ENCODE measurements around the gene TM4SF18. TPM values are rescaled to one million over a fixed set of nuclear protein-coding genes. Genes with fewer than 3 reads are reported as not detected.

Gene TM4SF18
- total and polyA plus RNA-seq, 11 donors, result 4.5 to 19.9 (median 8.9) TPM

- peaks cover 0 to 15% (median 3%) of the 10 kb centered on the region in 12 donors for H3K4me1 ChIP-seq
- no peak overlapping the region for H3K4me3 ChIP-seq
- no peaks in the 10 kb centered on the region for H3K9me3 ChIP-seq
- no peaks in the 10 kb centered on the region for H3K27me3 ChIP-seq
- no peak for DNase-seq
- TF ChIP-seq CTCF (IDR thresholded peaks at IDR 0.05) (no peak), POLR2A (IDR thresholded peaks at IDR 0.05) (no peak)
- H3K36me3 ChIP-seq, result no peaks in the 10 kb centered on the region
- 52 to 58% (median 57%) methylated on average over 3 of the region's 3 CpGs for WGBS, 4 donors
- peak in 3 of 4 donors; percentile 15 to 51 (median 45) for ATAC-seq
- H3K27ac ChIP-seq, result peak overlapping the region in 9 of 12 donors; percentile 5 to 66 (median 32)
- intact Hi-C loops (cut with DNase I), result loop anchor here in 8 of 10 donors (2.0 to 10.0 kb wide), 11 partner anchors 47 to 419 kb away; partner anchors contain the start of genes CPA3 (in 2 of the 8) and TM4SF4 (in 1 of the 8)
These were observed 59.2 kb downstream of the TM4SF18 start for GRCh38 chr3:149274220-149274619.

- ATAC-seq (peak; percentile 71 to 91 (median 82)), DNase-seq (peak in 2 of 5 donors; percentile 40 to 48)
- Histone ChIP-seq H3K27ac (peak overlapping the region in 3 of 12 donors; percentile 5 to 33 (median 32)), H3K27me3 (no peaks in the 10 kb centered on the region), H3K36me3 (no peaks in the 10 kb centered on the region), H3K4me1 (peaks cover 0 to 15% (median 3%) of the 10 kb centered on the region in 12 donors), H3K4me3 (no peak overlapping the region), H3K9me3 (no peaks in the 10 kb centered on the region)
- 40 to 46% (median 41%) methylated on average over 4 of the region's 4 CpGs for WGBS, 4 donors
- intact Hi-C loops (cut with DNase I), result loop anchor here (1.0 to 10.0 kb wide), 16 partner anchors 46 to 418 kb away; partner anchors contain the start of genes CPA3 (in 2 of the 10), HPS3 (in 1 of the 10) and TM4SF4 (in 1 of the 10)
- TF ChIP-seq POLR2A (IDR thresholded peaks at IDR 0.05) (no peak), CTCF (IDR thresholded peaks at IDR 0.05) (peak; percentile 80 to 98 (median 96))
These were observed 60.2 kb downstream of the TM4SF18 start for GRCh38 chr3:149273096-149273751.

- Histone ChIP-seq H3K27me3 (no peaks in the 10 kb centered on the region), H3K4me3 (no peak overlapping the region), H3K27ac (no peak overlapping the region), H3K4me1 (peaks cover 0 to 15% (median under 1%) of the 10 kb centered on the region in 12 donors), H3K9me3 (no peaks in the 10 kb centered on the region), H3K36me3 (no peaks in the 10 kb centered on the region)
- intact Hi-C loops (cut with DNase I), result loop anchor here in 9 of 10 donors (2.0 to 10.0 kb wide), 14 partner anchors 44 to 417 kb away; partner anchors contain the start of genes CPA3 (in 2 of the 9), HPS3 (in 1 of the 9) and TM4SF4 (in 1 of the 9)
- no peak for TF ChIP-seq CTCF (IDR thresholded peaks at IDR 0.05)
- no peak for ATAC-seq
- WGBS, 4 donors, result 80 to 86% (median 83%) methylated on average over 6 of the region's 6 CpGs
- no peak for DNase-seq
These were observed 61.8 kb downstream of the TM4SF18 start for GRCh38 chr3:149271669-149272068.

GRCh38 chr3:149270180-149270579 lies 63.3 kb downstream of the TM4SF18 start:
- Histone ChIP-seq H3K36me3 (no peaks in the 10 kb centered on the region), H3K9me3 (no peaks in the 10 kb centered on the region), H3K4me1 (peaks cover 0 to 15% (median 0%) of the 10 kb centered on the region in 12 donors), H3K27me3 (no peaks in the 10 kb centered on the region), H3K27ac (no peak overlapping the region), H3K4me3 (no peak overlapping the region)
- 62 to 71% (median 65%) methylated on average over 2 of the region's 2 CpGs for WGBS, 4 donors
- ATAC-seq (no peak), DNase-seq (no peak)
- TF ChIP-seq POLR2A (IDR thresholded peaks at IDR 0.05) (no peak), CTCF (IDR thresholded peaks at IDR 0.05) (no peak)
- intact Hi-C loops (cut with DNase I), result loop anchor here in 8 of 10 donors (5.0 to 10.0 kb wide), 9 partner anchors 43 to 415 kb away; partner anchors contain the start of genes CPA3 (in 2 of the 8) and TM4SF4 (in 1 of the 8)
